Adipose tissue (tissue), 3 donors: ENCODE measurements around the gene MXRA8. TPM values are rescaled to one million over a fixed set of nuclear protein-coding genes. Genes with fewer than 3 reads are reported as not detected.
"Not testable (repeated sequence)": the region's sequence is repeated elsewhere in the genome, so short reads cannot be mapped to it uniquely, and the experiment has no call there.

Experiments used
- H3K27ac ChIP-seq: one replicate; pipeline ENCODE4 v1.5.1; 2013; ENCODE audit warnings: low read depth, low read length
- WGBS, 3 donors: extraction: QIAGEN DNeasy Blood & Tissue Kit; methylation state at CpG; one replicate each; pipeline ENCODE4 v1.1.7; 2013; 5-methylcytosine and 5-hydroxymethylcytosine counted together
- polyA plus RNA-seq, 3 donors: library from polyadenylated mRNA; stranded (reverse); fragments of 200-250 nt; gene quantifications; one replicate each; pipeline ENCODE4 v1.2.3, GENCODE V29; 2013
- donor health status: healthy with polysubstance abuse.
- donor health status: Bipolar disorder and iron deficiency.
- donor health status: healthy.

MXRA8 gene
- polyA plus RNA-seq, 3 donors = 11.7 to 104 (median 82.1) TPM

GRCh38 chr1:1316199-1316598 lies 42.2 kb downstream of the MXRA8 start:
- not testable (repeated sequence) for H3K27ac ChIP-seq
- 89 to 94% (median 91%) methylated on average over 8 of the region's 8 CpGs for WGBS, 3 donors

- WGBS, 3 donors = 66 to 81% (median 69%) methylated on average over 9 to 26 of the region's 26 CpGs
- H3K27ac ChIP-seq = no peak overlapping the region
These were observed 42.9 kb downstream of the MXRA8 start for GRCh38 chr1:1315435-1315954.

GRCh38 chr1:1314678-1315335 lies 43.5 kb downstream of the MXRA8 start:
- no peak overlapping the region for H3K27ac ChIP-seq
- WGBS, 3 donors = 91 to 93% (median 92%) methylated on average over 23 of the region's 23 CpGs

- no peak overlapping the region for H3K27ac ChIP-seq
- WGBS, 3 donors = 94 to 97% (median 95%) methylated on average over 15 of the region's 15 CpGs
These were observed 44.1 kb downstream of the MXRA8 start for GRCh38 chr1:1314237-1314586.

DNA sequence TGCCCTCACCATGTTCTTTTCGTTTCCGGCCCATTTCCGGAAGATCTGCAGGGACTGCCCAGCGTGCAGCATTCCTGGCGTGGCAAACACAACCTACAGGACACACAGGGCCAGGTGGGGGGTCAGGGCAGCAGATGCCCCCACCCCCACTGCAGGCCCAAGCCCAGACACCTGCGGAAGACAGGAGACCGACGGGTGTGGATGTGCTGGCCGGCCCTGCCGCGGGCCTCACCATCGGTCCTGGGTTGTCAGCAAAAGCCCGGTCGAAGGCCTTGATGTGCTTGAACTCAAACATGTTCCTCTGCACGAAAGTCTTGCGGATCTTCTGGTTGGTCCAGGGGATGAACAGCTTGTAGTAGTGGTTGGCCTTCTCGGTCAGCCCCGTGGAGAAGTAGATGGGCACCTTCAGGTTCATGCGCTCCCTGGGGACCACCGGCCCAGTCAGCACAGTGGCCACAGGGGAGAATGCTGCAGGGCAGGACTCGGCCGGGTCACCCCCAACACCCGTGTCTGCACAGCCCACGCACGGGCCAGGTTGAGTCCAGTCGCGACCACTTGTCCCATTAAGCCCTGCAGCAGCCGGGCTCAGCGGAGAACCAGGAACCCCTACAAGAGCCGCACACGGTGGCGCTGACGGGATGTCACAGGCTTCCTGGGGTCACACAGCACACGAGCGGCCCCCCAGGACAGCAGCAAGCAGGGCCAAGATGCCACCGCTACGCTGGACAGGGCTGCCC lies 44.7 kb downstream of the MXRA8 start:
- WGBS, 3 donors = 88 to 91% (median 91%) methylated on average over 37 of the region's 37 CpGs
- H3K27ac ChIP-seq = no peak overlapping the region

GRCh38 chr1:1312450-1313314 lies 45.7 kb downstream of the MXRA8 start:
- 92 to 94% (median 93%) methylated on average over 46 to 49 of the region's 49 CpGs for WGBS, 3 donors
- no peak overlapping the region for H3K27ac ChIP-seq

GRCh38 chr1:1311107-1312104 lies 46.9 kb downstream of the MXRA8 start:
- no peak overlapping the region for H3K27ac ChIP-seq
- WGBS, 3 donors = 88 to 93% (median 91%) methylated on average over 22 of the region's 22 CpGs

DNA sequence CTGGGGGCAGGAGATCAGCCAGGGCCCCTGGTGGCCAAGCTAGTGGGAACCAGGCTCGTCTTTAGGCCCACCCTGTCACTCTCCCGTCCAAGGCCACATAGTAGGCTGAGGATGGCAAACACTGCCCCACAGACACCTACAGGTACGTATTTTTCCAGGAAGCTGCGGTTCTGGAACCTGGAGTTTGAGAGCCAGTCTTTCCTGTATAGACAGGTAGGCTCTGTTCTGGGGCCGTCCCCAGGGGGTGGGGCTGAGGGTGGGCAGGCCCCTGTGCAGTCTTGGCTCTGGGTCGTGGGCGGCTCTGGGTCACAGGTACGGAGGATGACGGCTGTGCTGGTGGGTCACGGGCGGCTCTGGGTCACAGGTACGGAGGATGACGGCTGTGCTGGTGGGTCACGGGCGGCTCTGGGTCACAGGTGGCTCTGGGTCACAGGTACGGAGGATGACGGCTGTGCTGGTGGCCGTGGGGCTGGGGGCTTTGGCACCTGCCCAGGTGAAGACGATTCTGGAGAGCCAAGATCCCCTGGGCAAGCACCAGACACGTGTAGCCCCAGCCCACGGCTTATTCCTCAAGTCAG lies 47.8 kb downstream of the MXRA8 start:
- 82 to 91% (median 86%) methylated on average over 21 of the region's 21 CpGs for WGBS, 3 donors
- H3K27ac ChIP-seq = no peak overlapping the region

GRCh38 chr1:1310109-1310385 lies 48.3 kb downstream of the MXRA8 start:
- 78 to 90% (median 87%) methylated on average over 3 of the region's 3 CpGs for WGBS, 3 donors
- H3K27ac ChIP-seq = no peak overlapping the region

DNA sequence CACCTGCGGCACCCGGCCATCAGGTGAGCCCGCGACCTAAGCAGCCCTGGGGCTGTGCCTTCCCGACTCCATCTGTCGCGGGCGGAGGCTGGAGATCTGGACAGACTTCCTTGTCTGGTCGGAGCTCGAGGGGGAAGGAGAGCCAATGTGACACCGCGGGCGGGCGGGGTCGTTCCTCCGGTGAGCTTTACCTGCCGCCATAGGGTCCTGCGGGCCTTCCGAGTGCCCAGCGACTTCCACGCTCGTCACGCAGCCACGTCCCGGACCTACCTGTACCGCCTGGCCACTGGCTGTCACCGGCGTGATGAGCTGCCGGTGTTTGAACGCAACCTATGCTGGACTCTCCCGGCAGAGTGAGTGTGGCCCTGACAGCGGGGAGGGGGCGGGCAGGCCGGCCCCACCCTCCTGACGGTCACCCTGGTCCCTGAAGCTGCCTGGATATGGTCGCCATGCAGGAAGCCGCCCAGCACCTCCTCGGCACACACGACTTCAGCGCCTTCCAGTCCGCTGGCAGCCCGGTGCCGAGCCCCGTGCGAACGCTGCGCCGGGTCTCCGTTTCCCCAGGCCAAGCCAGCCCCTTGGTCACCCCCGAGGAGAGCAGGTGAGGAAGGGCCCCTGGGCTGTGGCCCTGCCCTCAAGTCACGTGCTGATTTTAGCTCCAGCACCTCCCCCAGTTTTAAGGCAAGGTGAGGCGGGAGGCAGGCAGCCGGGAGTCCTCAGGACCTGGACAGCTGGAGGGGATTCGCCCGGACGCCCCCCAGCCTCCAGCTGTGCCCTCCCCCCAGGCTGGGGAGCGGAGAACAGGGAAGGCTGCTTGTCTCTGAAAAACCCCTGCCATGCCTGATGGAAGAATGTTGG lies 48.9 kb downstream of the MXRA8 start:
- H3K27ac ChIP-seq = no peak overlapping the region
- 23 to 40% (median 40%) methylated on average over 53 to 57 of the region's 57 CpGs for WGBS, 3 donors

- no peak overlapping the region for H3K27ac ChIP-seq
- 1% methylated on average over 34 to 66 of the region's 66 CpGs for WGBS, 3 donors
These were observed 49.6 kb downstream of the MXRA8 start for GRCh38 chr1:1308756-1309250.

DNA sequence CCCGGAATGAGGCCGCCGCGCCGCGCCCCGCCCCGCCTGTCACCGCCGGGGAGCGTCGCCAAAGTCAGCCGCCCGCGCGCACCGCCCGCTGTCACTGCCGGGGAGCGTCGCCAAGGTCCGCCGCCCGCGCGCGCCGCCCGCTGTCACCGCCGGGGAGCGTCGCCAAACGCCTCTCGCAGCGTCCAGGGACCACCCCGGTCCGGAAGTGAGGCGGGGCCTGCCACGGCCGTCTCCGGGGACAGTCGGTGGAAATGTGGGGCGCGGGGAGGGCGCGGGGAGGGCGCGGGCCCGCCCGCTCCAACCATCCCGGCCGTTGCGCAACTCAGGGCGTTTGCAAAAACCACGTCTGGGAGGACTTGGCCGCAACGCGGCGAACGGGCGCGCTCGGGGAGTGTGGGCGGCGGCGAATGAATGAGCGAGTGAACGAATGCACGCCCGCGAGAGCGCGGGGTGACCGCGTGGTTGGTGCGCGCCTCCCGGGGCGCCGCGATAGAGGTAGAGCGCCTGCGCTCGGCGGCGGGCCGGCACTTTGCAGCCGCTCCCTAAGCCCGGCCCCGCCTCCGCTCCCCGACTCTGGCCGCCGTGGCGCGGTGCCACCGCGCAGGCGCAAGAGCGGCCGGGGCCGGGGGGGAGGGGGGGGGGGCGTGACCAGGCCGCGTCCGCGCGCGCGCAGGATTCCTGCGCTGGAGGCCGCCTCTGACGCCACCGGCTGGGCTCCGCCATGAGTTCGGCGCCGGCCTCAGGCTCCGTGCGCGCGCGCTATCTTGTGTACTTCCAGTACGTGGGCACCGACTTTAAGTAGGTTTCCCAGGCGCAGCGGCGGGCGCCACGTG lies 50.2 kb downstream of the MXRA8 start, which contains the start of the genes ACAP3 and PUSL1:
TSS of gene ACAP3 (minus strand) at position 8 of the 833 bp plus-strand sequence. CDS start 115 bp downstream, outside the sequence.
TSS of gene PUSL1 (plus strand) at position 675 of the 833 bp plus-strand sequence. CDS start at position 722, 47 bp downstream.
- H3K27ac ChIP-seq = peak within 1 kb of the TSS; percentile 66
- 0 to 1% (median 0%) methylated on average over 79 to 126 of the region's 131 CpGs for WGBS, 3 donors

DNA sequence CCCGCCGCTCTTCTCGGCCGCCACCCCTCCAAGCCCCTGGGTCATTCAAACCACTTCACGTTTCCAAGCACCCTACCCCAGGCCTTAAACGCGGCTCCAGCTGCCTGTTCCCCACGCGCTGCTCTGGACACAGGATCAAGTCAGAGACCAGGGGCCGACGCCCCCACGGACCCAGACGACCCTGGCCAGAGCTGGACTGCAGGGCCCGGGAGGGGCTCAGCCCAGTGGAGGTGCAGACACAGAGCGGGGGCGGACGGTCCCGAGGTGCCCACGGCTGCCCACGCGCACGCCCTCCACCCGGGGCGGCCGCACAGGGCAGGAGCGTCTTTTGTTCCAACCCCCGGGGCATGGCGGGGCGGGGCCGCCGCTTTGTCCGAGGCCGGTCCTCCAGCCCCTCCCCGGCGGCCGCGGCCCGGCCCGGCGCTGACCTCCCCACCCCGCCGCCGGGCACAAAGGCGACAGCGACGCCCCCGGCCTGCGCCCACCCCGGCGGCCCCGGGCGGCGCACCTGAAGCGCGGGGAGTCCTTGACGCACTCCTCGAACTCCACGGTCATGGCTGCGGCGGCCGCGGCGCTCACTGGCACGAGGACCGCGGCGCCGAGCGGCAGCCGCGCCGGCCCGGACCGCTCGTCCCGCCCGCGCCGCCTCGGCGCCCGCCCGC lies 51.0 kb downstream of the MXRA8 start:
- 1% methylated on average over 36 to 69 of the region's 83 CpGs for WGBS, 3 donors
- no peak overlapping the region for H3K27ac ChIP-seq

- no peak overlapping the region for H3K27ac ChIP-seq
- WGBS, 3 donors = 31 to 39% (median 34%) methylated on average over 27 of the region's 27 CpGs
These were observed 51.6 kb downstream of the MXRA8 start for GRCh38 chr1:1306661-1307260.
